NT2/D1 (cell line): ENCODE measurements around the gene UPP2.

ENCODE experiments used
- DNase-seq: peaks from one replicate; pipeline ENCODE4 v3.0.0-alpha.2; 2011; ENCODE audit warnings: low read depth, low spot score
- H3K27me3 ChIP-seq: 2 replicates; pipeline ENCODE4 v1.6.0; 2011; ENCODE audit warnings: mild to moderate bottlenecking; ENCODE audit not compliant: insufficient read length, insufficient read depth
- H3K36me3 ChIP-seq: 2 replicates; pipeline ENCODE4 v1.6.1; 2011; ENCODE audit warnings: mild to moderate bottlenecking, low read length, mixed read lengths; ENCODE audit not compliant: insufficient read depth, insufficient read length
- H3K4me1 ChIP-seq: 2 replicates; pipeline ENCODE4 v1.5.1; 2011; ENCODE audit not compliant: insufficient read depth, insufficient read length
- H3K4me3 ChIP-seq: 2 replicates; pipeline ENCODE4 v1.5.1; 2011; ENCODE audit warnings: low read depth; ENCODE audit not compliant: insufficient read length
- H3K9ac ChIP-seq: 2 replicates; pipeline ENCODE4 v1.6.0; 2011; ENCODE audit warnings: low read depth; ENCODE audit not compliant: insufficient read length
- H3K9me3 ChIP-seq: 2 replicates; pipeline ENCODE4 v1.5.1; 2011; ENCODE audit warnings: mild to moderate bottlenecking, low read length; ENCODE audit not compliant: insufficient read depth
- SUZ12 ChIP-seq: IDR thresholded peaks from 2 replicates; pipeline ENCODE4 v1.6.1; 2011; ENCODE audit not compliant: insufficient read length, insufficient read depth; ENCODE audit errors: extremely low read depth
- YY1 ChIP-seq: IDR thresholded peaks from 2 replicates; pipeline ENCODE4 v1.6.1; 2011; ENCODE audit not compliant: insufficient read length, insufficient read depth
- ZNF274 ChIP-seq: IDR thresholded peaks from 2 replicates; pipeline ENCODE4 v1.6.1; 2011; ENCODE audit warnings: mild to moderate bottlenecking, low read depth, low read length

UPP2 gene

GRCh38 chr2:158174956-158175355 lies 73.3 kb downstream of the UPP2 start:
- Histone ChIP-seq H3K27me3 (no peaks in the 10 kb centered on the region), H3K4me1 (no peaks in the 10 kb centered on the region), H3K36me3 (no peaks in the 10 kb centered on the region), H3K9me3 (no peaks in the 10 kb centered on the region), H3K9ac (no peak overlapping the region), H3K4me3 (no peak overlapping the region)
- DNase-seq, result no peak
- TF ChIP-seq ZNF274 (no peak), YY1 (no peak), SUZ12 (no peak)

DNA sequence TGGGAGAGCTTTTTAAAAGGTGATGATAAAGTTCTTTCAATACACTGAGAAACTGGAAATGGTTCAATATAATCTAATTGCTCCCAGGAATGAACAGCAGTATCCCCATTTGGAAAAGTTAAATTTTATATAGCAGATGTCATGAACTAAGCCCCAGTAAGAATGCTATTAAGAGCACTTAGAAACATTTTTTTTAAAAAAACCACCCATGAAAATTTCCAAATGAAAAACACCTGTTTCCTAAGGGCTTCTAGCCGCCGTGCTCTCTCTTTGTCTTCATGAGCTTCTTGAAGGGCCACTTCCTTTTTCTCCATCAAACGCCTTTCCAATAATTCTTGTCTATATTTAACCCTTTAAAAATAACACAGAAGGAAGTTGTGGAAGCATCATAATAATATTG lies 77.0 kb downstream of the UPP2 start:
- no peaks in the 10 kb centered on the region for H3K36me3 ChIP-seq
- no peaks in the 10 kb centered on the region for H3K27me3 ChIP-seq
- TF ChIP-seq YY1 (no peak), ZNF274 (no peak), SUZ12 (no peak)
- no peak for DNase-seq
- H3K9ac ChIP-seq, result no peak overlapping the region
- no peak overlapping the region for H3K4me3 ChIP-seq
- H3K4me1 ChIP-seq, result no peaks in the 10 kb centered on the region
- no peaks in the 10 kb centered on the region for H3K9me3 ChIP-seq

DNA sequence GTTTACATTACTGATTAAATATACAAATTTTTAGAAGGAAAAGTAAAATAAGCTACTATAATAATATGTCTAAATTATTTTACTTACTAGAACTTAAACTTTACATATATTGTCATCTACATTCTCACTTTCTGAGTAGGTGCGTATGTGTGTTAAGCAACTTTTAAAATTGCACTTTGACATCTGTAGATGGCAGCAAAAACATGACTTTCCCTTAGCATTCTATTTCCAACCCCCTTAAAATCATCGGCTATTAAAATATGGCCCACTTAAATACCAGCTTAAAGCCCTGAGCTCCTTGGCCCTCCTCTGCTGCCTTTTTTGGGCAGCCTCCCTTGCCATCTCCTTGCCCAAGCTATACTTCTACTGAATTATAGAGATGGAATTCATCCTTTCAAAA lies 78.0 kb downstream of the UPP2 start:
- H3K27me3 ChIP-seq, result no peaks in the 10 kb centered on the region
- no peak overlapping the region for H3K4me3 ChIP-seq
- no peak for DNase-seq
- TF ChIP-seq SUZ12 (no peak), ZNF274 (no peak), YY1 (no peak)
- H3K9ac ChIP-seq, result no peak overlapping the region
- H3K9me3 ChIP-seq, result no peaks in the 10 kb centered on the region
- no peaks in the 10 kb centered on the region for H3K4me1 ChIP-seq
- no peaks in the 10 kb centered on the region for H3K36me3 ChIP-seq

DNA sequence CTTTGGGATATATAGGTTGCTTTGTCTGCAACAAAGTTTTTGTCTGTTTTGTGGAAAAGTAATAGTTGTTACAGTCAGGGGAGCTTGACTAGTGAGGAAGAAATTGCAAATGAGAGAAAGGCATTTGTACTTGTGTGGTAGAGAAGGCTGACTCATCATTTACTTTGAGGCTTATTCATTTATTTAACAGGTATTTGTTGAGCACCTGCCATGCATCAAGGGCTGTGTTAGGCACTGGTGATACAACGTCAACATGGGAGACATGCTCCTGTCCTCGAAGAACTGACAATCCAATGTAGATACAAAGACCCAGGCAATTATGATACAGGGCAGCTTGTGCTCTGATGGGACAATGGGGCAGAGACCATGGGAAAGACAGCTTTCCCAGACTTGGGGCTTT lies 79.5 kb downstream of the UPP2 start:
- H3K4me1 ChIP-seq, result no peaks in the 10 kb centered on the region
- H3K27me3 ChIP-seq, result no peaks in the 10 kb centered on the region
- H3K9ac ChIP-seq, result no peak overlapping the region
- no peaks in the 10 kb centered on the region for H3K9me3 ChIP-seq
- H3K36me3 ChIP-seq, result no peaks in the 10 kb centered on the region
- TF ChIP-seq ZNF274, result no peak
- no peak for TF ChIP-seq SUZ12
- no peak for TF ChIP-seq YY1
- no peak overlapping the region for H3K4me3 ChIP-seq
- no peak for DNase-seq

DNA sequence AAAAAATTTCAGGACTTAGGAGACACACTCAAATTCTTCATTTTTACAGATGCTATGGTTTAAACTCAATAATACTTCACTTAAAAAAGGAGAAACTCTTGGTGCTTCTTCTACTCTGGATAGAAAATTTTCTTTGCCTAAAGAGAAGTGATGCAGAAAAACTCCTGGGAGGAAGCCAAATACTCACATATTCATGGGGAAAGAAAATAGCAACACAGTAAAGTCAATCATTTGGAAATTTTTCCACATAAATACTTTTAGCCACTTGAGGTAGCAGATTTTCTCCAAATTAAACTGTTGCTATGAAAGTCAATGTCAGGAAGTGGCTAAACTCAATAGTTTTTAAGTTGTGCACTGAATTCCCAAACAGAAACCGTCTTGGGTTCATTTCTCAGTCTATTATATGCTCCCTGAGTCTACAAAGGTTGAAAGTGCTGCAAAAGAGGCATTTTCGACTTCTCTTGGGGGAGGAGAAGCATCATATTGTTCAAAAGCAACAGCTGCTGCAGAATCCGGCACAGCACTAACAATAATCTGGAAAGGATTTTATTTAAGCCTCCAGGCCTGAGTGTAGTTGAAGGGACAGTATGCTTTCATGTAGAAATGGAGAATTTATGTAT lies 81.1 kb downstream of the UPP2 start:
- Histone ChIP-seq H3K9me3 (no peaks in the 10 kb centered on the region), H3K4me1 (no peaks in the 10 kb centered on the region), H3K9ac (no peak overlapping the region), H3K4me3 (no peak overlapping the region), H3K36me3 (no peaks in the 10 kb centered on the region), H3K27me3 (no peaks in the 10 kb centered on the region)
- no peak for TF ChIP-seq YY1
- no peak for TF ChIP-seq ZNF274
- no peak for TF ChIP-seq SUZ12
- DNase-seq, result no peak

GRCh38 chr2:158184001-158184400 lies 82.3 kb downstream of the UPP2 start:
- H3K36me3 ChIP-seq, result no peaks in the 10 kb centered on the region

DNA sequence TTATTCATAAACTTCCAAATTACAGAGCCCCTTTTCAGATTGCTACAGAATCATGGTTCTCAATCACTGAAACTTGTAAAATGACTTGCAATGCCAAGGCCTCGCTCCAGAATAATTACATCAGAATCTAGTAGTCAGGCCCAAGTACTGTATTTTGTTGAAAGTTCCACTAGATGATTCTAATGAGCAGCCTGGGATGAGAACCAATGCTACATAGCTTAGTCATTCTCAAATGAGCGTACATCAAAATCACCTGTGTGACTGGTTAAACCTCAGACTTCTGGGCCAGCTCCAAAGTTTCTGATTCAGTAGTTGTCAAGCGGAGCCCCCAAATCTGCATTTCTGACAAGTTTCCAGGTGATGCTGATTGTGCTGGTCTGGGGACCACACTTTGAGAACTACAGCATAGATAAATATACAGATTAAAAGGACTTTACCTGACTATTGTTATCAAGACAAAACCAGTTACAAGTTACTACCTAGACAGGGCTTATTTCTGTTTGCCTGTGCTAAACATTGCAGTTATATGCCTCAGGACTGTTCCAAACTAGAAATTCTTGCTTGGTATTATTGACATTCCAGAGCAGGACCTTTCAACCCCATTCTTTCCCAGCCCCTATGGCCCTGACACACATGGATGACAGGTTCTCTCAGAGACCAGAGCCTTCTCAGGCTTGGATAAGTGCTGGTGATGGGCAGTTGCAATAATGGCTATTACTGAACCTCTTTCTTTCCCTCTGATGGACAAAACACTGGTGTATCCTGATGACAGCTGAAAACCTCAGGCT lies 83.1 kb downstream of the UPP2 start:
- no peak overlapping the region for H3K4me3 ChIP-seq
- no peaks in the 10 kb centered on the region for H3K27me3 ChIP-seq
- H3K36me3 ChIP-seq, result no peaks in the 10 kb centered on the region
- no peak for DNase-seq
- no peak overlapping the region for H3K9ac ChIP-seq
- no peaks in the 10 kb centered on the region for H3K4me1 ChIP-seq
- TF ChIP-seq SUZ12, result no peak
- TF ChIP-seq YY1, result no peak
- no peak for TF ChIP-seq ZNF274
- H3K9me3 ChIP-seq, result no peaks in the 10 kb centered on the region

More at GRCh38 chr2:158184001-158184400, 82.3 kb downstream of the UPP2 start:
- Histone ChIP-seq H3K9me3 (no peaks in the 10 kb centered on the region), H3K4me1 (no peaks in the 10 kb centered on the region), H3K9ac (no peak overlapping the region), H3K27me3 (no peaks in the 10 kb centered on the region), H3K4me3 (no peak overlapping the region)
- DNase-seq, result no peak
- TF ChIP-seq SUZ12 (no peak), YY1 (no peak), ZNF274 (no peak)
